ENCODE data around the gene BRPF1.

The BRPF1 gene

GRCh38 chr3:9727743-9728142, 3.8 kb upstream of the BRPF1 start:
- no peak for TF ChIP-seq CTCF (IDR thresholded peaks at IDR 0.05)

DNA sequence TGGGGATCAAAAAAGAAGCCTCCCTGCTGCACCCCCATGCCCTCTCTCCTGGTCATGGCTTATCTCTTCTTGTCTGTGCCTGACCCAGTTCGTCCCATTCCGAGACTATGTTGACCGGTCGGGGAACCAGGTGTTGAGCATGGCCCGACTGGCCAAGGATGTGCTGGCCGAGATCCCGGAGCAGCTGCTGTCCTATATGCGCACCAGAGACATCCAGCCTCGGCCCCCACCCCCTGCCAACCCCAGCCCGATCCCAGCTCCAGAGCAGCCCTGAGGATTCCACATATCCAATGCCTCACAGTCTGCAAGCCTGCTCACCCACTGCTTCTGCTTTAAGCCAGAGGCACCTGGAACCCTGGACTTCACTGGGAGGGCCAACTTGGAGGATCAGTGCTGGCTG, 2.1 kb upstream of the BRPF1 start:
- TF ChIP-seq CTCF (IDR thresholded peaks at IDR 0.05): no peak

DNA sequence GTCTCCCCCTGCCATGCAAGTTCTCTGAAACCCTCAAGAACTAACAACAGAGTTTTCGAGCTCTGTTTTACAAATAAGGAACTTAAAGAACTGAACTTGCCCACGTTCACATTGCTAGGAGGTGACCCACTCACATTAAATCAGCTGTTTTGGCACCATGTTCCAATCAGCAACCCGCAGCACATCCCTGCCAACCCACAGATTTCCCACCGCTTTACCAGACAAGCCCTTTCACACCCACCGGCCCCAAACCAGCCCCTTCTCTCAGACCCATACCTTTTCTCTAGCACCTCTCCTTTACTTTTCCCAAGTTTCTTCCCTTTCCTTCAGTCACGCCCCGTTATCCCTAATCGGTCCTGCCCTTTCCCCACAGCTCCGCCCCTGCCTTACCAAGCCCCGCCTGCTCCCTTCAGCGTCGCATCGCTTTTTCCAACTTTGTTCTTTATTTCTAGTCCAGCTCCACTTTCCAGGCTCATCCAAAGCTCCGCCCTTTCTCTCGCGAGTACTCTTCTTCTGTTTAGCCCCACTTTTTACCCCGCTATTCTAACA, 804 bp upstream of the BRPF1 start:
- no peak for TF ChIP-seq CTCF (IDR thresholded peaks at IDR 0.05)

GRCh38 chr3:9732080-9732739, 675 bp downstream of the BRPF1 start:
- TF ChIP-seq CTCF (IDR thresholded peaks at IDR 0.05): no peak

DNA sequence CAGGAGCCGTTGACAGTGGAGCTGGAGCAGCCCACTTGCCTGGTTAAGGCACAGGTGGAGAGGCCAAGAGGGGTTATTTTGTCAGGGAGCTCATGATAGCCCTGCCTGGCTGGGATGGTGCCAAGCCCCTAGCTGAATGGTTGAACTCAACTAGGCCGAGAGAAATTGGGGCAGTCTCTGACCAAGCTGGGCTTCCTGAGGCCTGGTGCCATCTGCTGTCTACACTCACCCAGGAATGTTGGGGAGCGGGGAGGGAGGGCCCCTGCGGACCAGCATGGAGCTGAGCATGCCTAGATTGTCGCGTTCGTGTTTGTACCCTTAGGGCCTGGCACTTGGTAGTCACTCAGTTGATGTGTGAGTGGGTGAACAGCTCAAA, 1.2 kb downstream of the BRPF1 start:
- TF ChIP-seq CTCF (IDR thresholded peaks at IDR 0.05): no peak

GRCh38 chr3:9736831-9737230, 5.3 kb downstream of the BRPF1 start:
- TF ChIP-seq CTCF (IDR thresholded peaks at IDR 0.05): no peak

GRCh38 chr3:9739181-9739580, 7.6 kb downstream of the BRPF1 start:
- no peak for TF ChIP-seq CTCF (IDR thresholded peaks at IDR 0.05)

GRCh38 chr3:9742560-9742959, 11.0 kb downstream of the BRPF1 start:
- TF ChIP-seq CTCF (IDR thresholded peaks at IDR 0.05): no peak

Data from LNCAP (cell line).